Hematopoietic multipotent progenitor cell treated with erythropoietin and hydrocortisone succinate and interleukin-3 and kit ligand, for 15 days (in vitro differentiated cells): ENCODE data around the gene SPX.

ENCODE experiments used
- DNase-seq: peaks from one replicate; pipeline ENCODE4 v3.0.0-alpha.2; 2015; ENCODE audit warnings: low spot score

The SPX gene

GRCh38 chr12:21538061-21538653, 12.1 kb downstream of the SPX start:
- DNase-seq = no peak

- DNase-seq = no peak
These were observed 13.7 kb downstream of the SPX start for GRCh38 chr12:21539797-21540196.

GRCh38 chr12:21541773-21542172, 15.7 kb downstream of the SPX start:
- DNase-seq = no peak

- DNase-seq = no peak
These were observed 16.3 kb downstream of the SPX start for GRCh38 chr12:21542403-21542802.

- DNase-seq = no peak
These were observed 17.1 kb downstream of the SPX start for GRCh38 chr12:21543151-21543550.

GRCh38 chr12:21545557-21545956, 19.5 kb downstream of the SPX start:
- DNase-seq = no peak

GRCh38 chr12:21546716-21547115, 20.6 kb downstream of the SPX start:
- DNase-seq = no peak

GRCh38 chr12:21547437-21547836, 21.3 kb downstream of the SPX start:
- no peak for DNase-seq

- DNase-seq = no peak
These were observed 25.9 kb downstream of the SPX start for GRCh38 chr12:21551841-21552465.

GRCh38 chr12:21552635-21553328, 26.7 kb downstream of the SPX start:
- DNase-seq = no peak

GRCh38 chr12:21553329-21553675, 27.2 kb downstream of the SPX start:
- no peak for DNase-seq

- no peak for DNase-seq
These were observed 32.1 kb downstream of the SPX start for GRCh38 chr12:21558100-21558679.

- DNase-seq = no peak
These were observed 33.9 kb downstream of the SPX start for GRCh38 chr12:21559855-21560569.

- DNase-seq = no peak
These were observed 35.1 kb downstream of the SPX start for GRCh38 chr12:21561158-21561557.

GRCh38 chr12:21562859-21563258, 36.8 kb downstream of the SPX start:
- no peak for DNase-seq

GRCh38 chr12:21566223-21566906, 40.3 kb downstream of the SPX start:
- DNase-seq = no peak

- no peak for DNase-seq
These were observed 40.9 kb downstream of the SPX start for GRCh38 chr12:21566907-21567394.

GRCh38 chr12:21568115-21568514, 42.0 kb downstream of the SPX start:
- no peak for DNase-seq

- DNase-seq = no peak
These were observed 45.0 kb downstream of the SPX start for GRCh38 chr12:21571046-21571445.

GRCh38 chr12:21573733-21574358, 47.8 kb downstream of the SPX start:
- no peak for DNase-seq

GRCh38 chr12:21576431-21576830, 50.3 kb downstream of the SPX start:
- DNase-seq = no peak
